ENCODE data around the gene CLEC3B. TPM values are rescaled to one million over a fixed set of nuclear protein-coding genes. Genes with fewer than 3 reads are reported as not detected.

CLEC3B gene
- total and polyA plus RNA-seq, 2 of the 8 experiments (the other 6 are each of a cell fraction or from before 2014, with no cell fraction given), result 0.32 TPM; not detected in 1

- Histone ChIP-seq H2BK15ac (ENCODE audit: low read length) (no peak overlapping the region), H2AFZ (ENCODE audit: low read length) (no peak overlapping the region), H3K4ac (replicated peaks; ENCODE audit: insufficient read length, low read depth, low read length) (no peak overlapping the region), H2BK12ac (ENCODE audit: low read depth, low read length) (no peak overlapping the region), H3K4me3 (ENCODE audit: extremely low read depth in 1 of 4, insufficient read depth in 2 of 4, low read depth in 3 of 4, low read length in 4 of 4) (no peak overlapping the region), H3K79me1 (ENCODE audit: low read depth, low read length) (no peaks in the 10 kb centered on the region), H2BK120ac (replicated peaks; ENCODE audit: low read depth, low read length) (no peak overlapping the region), H3K9ac (replicated peaks in 1 of 4; ENCODE audit: extremely low read depth in 1 of 4, low read depth in 3 of 4, low read length in 3 of 4) (no peak overlapping the region), H4K20me1 (replicated peaks in 1 of 2; ENCODE audit: control insufficient read depth in 1 of 2, insufficient read depth in 2 of 2, low read length in 2 of 2) (no peaks in the 10 kb centered on the region), H2AK5ac (ENCODE audit: low read depth, low read length) (no peak overlapping the region), H4K5ac (ENCODE audit: insufficient read length, low read depth, low read length) (no peak overlapping the region), H3K27ac (ENCODE audit: low read depth, low read length) (no peak overlapping the region), H3K23ac (ENCODE audit: insufficient read length) (no peak overlapping the region), H4K8ac (ENCODE audit: extremely low read depth, insufficient read depth, low read length) (no peak overlapping the region), H3K36me3 (ENCODE audit: control insufficient read depth in 2 of 4, insufficient read depth in 4 of 4, low read length in 3 of 4) (peaks cover 5 to 21% (median 17%) of the 10 kb centered on the region in 4 experiments), H3K14ac (ENCODE audit: insufficient read length) (no peak overlapping the region), H3K18ac (ENCODE audit: extremely low read depth, low read length) (no peak overlapping the region), H3K56ac (replicated peaks; ENCODE audit: insufficient read length, low read depth, low read length) (no peak overlapping the region), H3K23me2 (ENCODE audit: low read depth, low read length) (no peaks in the 10 kb centered on the region), H2BK20ac (ENCODE audit: low read length) (no peak overlapping the region), H3K27me3 (replicated peaks in 1 of 4; ENCODE audit: control insufficient read depth in 3 of 4, extremely low read depth in 1 of 4, insufficient read depth in 3 of 4, low read length in 3 of 4) (no peaks in the 10 kb centered on the region), H3K79me2 (ENCODE audit: control insufficient read depth in 1 of 2, insufficient read depth in 2 of 2, low read length in 2 of 2) (no peaks in the 10 kb centered on the region), H3K4me2 (ENCODE audit: insufficient read depth in 1 of 2, low read depth in 2 of 2, low read length in 2 of 2) (no peak overlapping the region), H4K91ac (replicated peaks; ENCODE audit: insufficient read length, low read length) (no peak overlapping the region), H3K9me3 (ENCODE audit: insufficient read depth in 2 of 2, low read depth in 1 of 2, low read length in 1 of 2) (no peaks in the 10 kb centered on the region), H2BK5ac (ENCODE audit: low read depth, low read length) (no peak overlapping the region), H3K4me1 (replicated peaks in 1 of 4; ENCODE audit: control insufficient read depth in 3 of 4, insufficient read depth in 4 of 4, low read length in 3 of 4) (no peaks in the 10 kb centered on the region)
- DNase-seq (ENCODE audit: low read depth in 1 of 2, low spot score in 2 of 2) (no peak), FAIRE-seq (no peak)
- TF ChIP-seq SUZ12 (IDR thresholded peaks at IDR 0.05; ENCODE audit: low read length), result no peak
- no peak for TF ChIP-seq TAF7 (optimal IDR thresholded peaks at IDR 0.05; ENCODE audit: borderline replicate concordance, low read depth, low read length)
- no peak for TF ChIP-seq SIN3A (conservative IDR thresholded peaks at IDR 0.05 in 1 of 2, IDR thresholded peaks at IDR 0.05 in 1 of 2; ENCODE audit: low read depth in 1 of 2, low read length in 2 of 2)
- no peak for TF ChIP-seq CHD2 (IDR thresholded peaks at IDR 0.05; ENCODE audit: low read length)
- TF ChIP-seq ATF3 (IDR thresholded peaks at IDR 0.05; ENCODE audit: insufficient read depth, low read depth, low read length), result no peak
- TF ChIP-seq TAF1 (IDR thresholded peaks at IDR 0.05; ENCODE audit: low read depth, low read length), result no peak
- TF ChIP-seq TCF12 (IDR thresholded peaks at IDR 0.05; ENCODE audit: low read depth, low read length), result no peak
- no peak for TF ChIP-seq JUND (IDR thresholded peaks at IDR 0.05; ENCODE audit: low read length)
- TF ChIP-seq MAX (IDR thresholded peaks at IDR 0.05), result no peak
- TF ChIP-seq RBBP5 (IDR thresholded peaks at IDR 0.05; ENCODE audit: borderline replicate concordance, low read depth, low read length), result no peak
- WGBS, 2 experiments (ENCODE audit: extremely low coverage in 1 of 2, insufficient coverage in 1 of 2, insufficient read length in 1 of 2, insufficient replicate concordance in 2 of 2, low coverage in 1 of 2, low lambda C conversion rate in 2 of 2, missing lambda C conversion rate in 1 of 2), result 89% methylated on average over 13 of the region's 13 CpGs; no CpG with 5 or more reads in 1 of the 2 experiments
- ChIA-PET CTCF (ENCODE audit: partially characterized antibody) (interaction anchor here (0.9 to 2.2 kb wide), 3 partner anchors 9 to 36 kb away, joined by 3 to 7 read pairs (median 4); no protein-coding TSS in a partner anchor), POLR2A (ENCODE audit: partially characterized antibody) (no interaction called here)
Measured at GRCh38 chr3:45084820-45085816, 59.0 kb downstream of the CLEC3B start.
